Right renal cortex interstitium (tissue), 3 donors: Measurements from ENCODE around the gene MCF2L. TPM values are rescaled to one million over a fixed set of nuclear protein-coding genes. Genes with fewer than 3 reads are reported as not detected.

Source experiments
- DNase-seq, 3 donors: peaks; one replicate each; pipeline ENCODE4 v3.0.0-alpha.2; 2013; ENCODE audit warnings: low read depth in 3 of 3, low spot score in 2 of 3
- polyA plus RNA-seq, 3 donors: library from polyadenylated mRNA; unstranded; fragments of 120-200 nt; gene quantifications; one replicate each; pipeline ENCODE4 v1.2.1, GENCODE V29; 2013; ENCODE audit not compliant: insufficient read length in 3 of 3

The MCF2L gene
- polyA plus RNA-seq, 3 donors = 22.3 to 26.3 (median 26.2) TPM

GRCh38 chr13:113119166-113119821, 150.3 kb downstream of the MCF2L start:
- no peak for DNase-seq

- DNase-seq = no peak
Measured at GRCh38 chr13:113119822-113120189, 150.8 kb downstream of the MCF2L start.

GRCh38 chr13:113120300-113121182, 151.5 kb downstream of the MCF2L start:
- DNase-seq = no peak

GRCh38 chr13:113121183-113121927, 152.3 kb downstream of the MCF2L start:
- DNase-seq = no peak

GRCh38 chr13:113121928-113122471, 153.0 kb downstream of the MCF2L start:
- no peak for DNase-seq

- DNase-seq = no peak
Measured at GRCh38 chr13:113122550-113123225, 153.7 kb downstream of the MCF2L start, which contains the start of gene F10. TSS of gene F10 (plus strand) at chr13:113122799. CDS start at chr13:113122856, 57 bp downstream.

- DNase-seq = no peak
Measured at GRCh38 chr13:113123226-113124201, 154.5 kb downstream of the MCF2L start.

GRCh38 chr13:113124211-113124970, 155.4 kb downstream of the MCF2L start:
- no peak for DNase-seq

- no peak for DNase-seq
Measured at GRCh38 chr13:113125506-113126264, 156.7 kb downstream of the MCF2L start.

GRCh38 chr13:113126265-113127150, 157.5 kb downstream of the MCF2L start:
- no peak for DNase-seq

- no peak for DNase-seq
Measured at GRCh38 chr13:113129480-113129879, 160.5 kb downstream of the MCF2L start.

- DNase-seq = no peak
Measured at GRCh38 chr13:113129921-113130750, 161.1 kb downstream of the MCF2L start.

GRCh38 chr13:113135281-113135760, 166.3 kb downstream of the MCF2L start:
- no peak for DNase-seq

GRCh38 chr13:113137691-113138298, 168.8 kb downstream of the MCF2L start:
- DNase-seq = no peak
